Measurements from ENCODE around the gene MICAL3.

- no peak for TF ChIP-seq EP300 (IDR thresholded peaks at IDR 0.05)
- no peak for TF ChIP-seq CTCF (IDR thresholded peaks at IDR 0.05)
These were observed 112.5 kb downstream of the MICAL3 start for GRCh38 chr22:17911887-17912286.

All from tibial nerve (tissue), 4 donors.